Activated T-helper 17 cell treated with anti-CD3 and anti-CD28 coated beads, Interleukin-2, amount 50 U/mL, for 72 hours (primary cell): Measurements from ENCODE around the gene USP12. TPM values are rescaled to one million over a fixed set of nuclear protein-coding genes. Genes with fewer than 3 reads are reported as not detected.

ENCODE experiments used
- ATAC-seq: fragments of 150-1000 bp; cut with Tn5 transposase; replicated peaks from 2 replicates; pipeline ENCODE4 v1.10.0; 2021; ENCODE audit warnings: mild to moderate bottlenecking, moderate library complexity
- H3K27ac Mint-ChIP-seq: one replicate; pipeline ENCODE4 v1.8.0; 2022; ENCODE audit warnings: mixed read lengths
- H3K27me3 Mint-ChIP-seq: one replicate; pipeline ENCODE4 v1.8.0; 2022; ENCODE audit warnings: mixed read lengths
- H3K36me3 Mint-ChIP-seq: one replicate; pipeline ENCODE4 v1.8.0; 2022; ENCODE audit warnings: low read depth, mild to moderate bottlenecking, mixed read lengths
- H3K4me1 Mint-ChIP-seq: one replicate; pipeline ENCODE4 v1.8.0; 2022; ENCODE audit warnings: mixed read lengths
- H3K4me3 Mint-ChIP-seq: one replicate; pipeline ENCODE4 v1.8.0; 2022; ENCODE audit warnings: mild to moderate bottlenecking, mixed read lengths
- H3K9me3 Mint-ChIP-seq: one replicate; pipeline ENCODE4 v1.8.0; 2022; ENCODE audit warnings: mixed read lengths
- total RNA-seq, 2 donors: library from RNA; stranded (reverse); gene quantifications; one replicate each; pipeline ENCODE4 v1.2.3, GENCODE V29; 2022

The USP12 gene
- total RNA-seq, 2 donors from 2014 or later, result 65.6 to 77.2 TPM

DNA sequence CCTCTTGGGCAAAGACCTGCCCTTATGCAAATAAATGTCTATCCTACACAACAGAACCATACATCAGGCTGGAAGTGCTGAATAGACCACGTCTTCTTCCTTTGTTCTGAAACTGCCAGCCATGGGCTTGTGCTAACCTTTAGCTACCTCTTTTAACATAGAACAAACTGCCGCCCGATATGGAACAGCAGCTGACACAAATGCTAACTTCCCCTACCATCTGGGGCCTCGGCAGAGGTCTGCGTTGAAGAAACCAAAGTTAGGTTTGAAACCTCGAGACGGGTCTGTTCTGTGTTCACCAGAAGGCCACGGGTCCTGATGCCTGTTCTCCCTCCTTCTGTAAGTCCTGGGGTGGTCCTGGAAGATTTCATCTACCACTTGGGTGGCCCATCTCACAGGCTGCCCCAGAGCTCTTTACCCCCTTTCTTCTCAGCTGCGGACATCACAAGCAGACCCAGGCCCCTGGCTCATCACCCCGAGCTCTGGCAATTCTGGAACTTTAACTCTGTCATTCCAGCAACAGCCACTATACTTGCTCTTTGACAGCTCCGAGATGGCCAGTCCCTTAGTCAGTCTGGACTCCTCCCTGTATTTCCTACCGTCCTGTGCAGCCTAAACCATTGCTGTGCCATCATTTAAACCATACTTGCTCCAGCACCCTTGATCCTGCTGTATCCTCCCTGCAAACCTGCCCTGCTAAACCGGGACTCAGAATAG, 146.7 kb downstream of the USP12 start:
- Mint-ChIP-seq H3K9me3 (no peaks in the 10 kb centered on the region), H3K36me3 (no peaks in the 10 kb centered on the region), H3K4me1 (peaks cover 4% of the 10 kb centered on the region), H3K27ac (no peak overlapping the region), H3K4me3 (no peak overlapping the region), H3K27me3 (peaks cover 33% of the 10 kb centered on the region)
- ATAC-seq, result no peak

- Mint-ChIP-seq H3K9me3 (no peaks in the 10 kb centered on the region), H3K36me3 (no peaks in the 10 kb centered on the region), H3K4me3 (no peak overlapping the region), H3K27ac (no peak overlapping the region), H3K27me3 (peaks cover 33% of the 10 kb centered on the region), H3K4me1 (peaks cover 4% of the 10 kb centered on the region)
- ATAC-seq, result no peak
Measured at GRCh38 chr13:27024074-27024461, 147.5 kb downstream of the USP12 start.

DNA sequence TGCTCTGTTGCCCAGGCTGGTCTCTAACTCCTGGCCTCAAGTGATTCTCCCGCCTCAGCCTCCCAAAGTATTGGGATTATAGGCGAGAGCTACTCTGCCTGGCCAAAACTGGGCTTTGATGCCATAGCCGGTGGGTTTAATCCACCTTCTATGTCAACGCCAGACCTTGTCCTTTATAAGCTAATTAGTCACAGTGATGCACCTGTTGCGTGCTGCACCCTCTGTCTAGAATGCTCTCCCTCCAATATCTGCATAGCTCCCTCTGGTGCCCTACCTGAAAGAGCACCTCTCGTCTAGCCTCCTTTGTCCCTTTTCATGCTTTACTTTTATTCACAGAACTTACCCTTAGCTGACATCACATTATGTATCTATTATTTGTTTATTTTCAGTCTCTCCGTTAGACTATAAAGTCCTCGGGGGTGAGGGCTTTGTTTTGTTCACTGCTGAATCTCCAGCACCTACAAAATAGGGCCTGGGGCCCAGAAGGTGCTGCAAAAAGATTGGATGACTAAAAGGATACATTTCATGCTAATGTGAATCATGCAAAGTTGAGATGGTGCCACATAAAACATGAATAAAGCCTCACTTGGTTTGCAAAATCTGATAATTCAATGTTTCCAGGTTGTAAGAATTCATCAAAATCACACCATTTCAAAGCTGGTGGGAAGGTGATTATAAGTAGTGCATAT, 148.1 kb downstream of the USP12 start:
- H3K36me3 Mint-ChIP-seq, result no peaks in the 10 kb centered on the region
- peaks cover 32% of the 10 kb centered on the region for H3K27me3 Mint-ChIP-seq
- H3K9me3 Mint-ChIP-seq, result no peaks in the 10 kb centered on the region
- ATAC-seq, result no peak
- H3K4me1 Mint-ChIP-seq, result peaks cover 4% of the 10 kb centered on the region
- H3K27ac Mint-ChIP-seq, result peak overlapping the region; percentile 6
- no peak overlapping the region for H3K4me3 Mint-ChIP-seq

- peak; percentile 92 for ATAC-seq
- Mint-ChIP-seq H3K9me3 (no peaks in the 10 kb centered on the region), H3K27me3 (peaks cover 32% of the 10 kb centered on the region), H3K36me3 (no peaks in the 10 kb centered on the region), H3K4me3 (no peak overlapping the region), H3K4me1 (peaks cover 4% of the 10 kb centered on the region), H3K27ac (peak overlapping the region; percentile 37)
Measured at GRCh38 chr13:27022571-27023311, 148.9 kb downstream of the USP12 start.

- Mint-ChIP-seq H3K4me3 (no peak overlapping the region), H3K27ac (no peak overlapping the region), H3K9me3 (no peaks in the 10 kb centered on the region), H3K4me1 (no peaks in the 10 kb centered on the region), H3K36me3 (no peaks in the 10 kb centered on the region), H3K27me3 (peaks cover 17% of the 10 kb centered on the region)
- no peak for ATAC-seq
Measured at GRCh38 chr13:27020415-27020814, 151.2 kb downstream of the USP12 start.

DNA sequence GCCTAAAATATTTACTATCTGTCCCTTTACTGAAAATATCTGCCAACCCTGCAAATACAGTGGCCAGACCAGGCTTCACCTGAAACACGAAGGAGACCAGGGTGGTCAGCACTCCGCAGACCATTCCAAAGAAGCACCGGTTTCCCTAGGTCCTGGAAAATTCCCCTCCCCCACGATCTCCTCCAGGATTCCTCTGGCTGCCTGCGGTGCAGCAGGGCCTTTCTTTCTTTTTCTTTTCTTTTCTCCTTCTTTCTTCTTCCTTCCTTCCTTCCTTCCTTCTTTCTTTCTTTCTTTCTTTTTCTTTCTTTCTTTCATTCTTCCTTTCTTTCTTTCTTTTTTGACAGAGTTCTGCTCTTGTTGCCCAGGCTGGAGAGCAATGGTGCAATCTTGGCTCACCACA, 152.7 kb downstream of the USP12 start:
- no peak for ATAC-seq
- peaks cover 15% of the 10 kb centered on the region for H3K27me3 Mint-ChIP-seq
- peak overlapping the region; percentile 45 for H3K27ac Mint-ChIP-seq
- no peak overlapping the region for H3K4me3 Mint-ChIP-seq
- no peaks in the 10 kb centered on the region for H3K9me3 Mint-ChIP-seq
- H3K36me3 Mint-ChIP-seq, result no peaks in the 10 kb centered on the region
- no peaks in the 10 kb centered on the region for H3K4me1 Mint-ChIP-seq

GRCh38 chr13:27018344-27018861, 153.2 kb downstream of the USP12 start:
- Mint-ChIP-seq H3K4me1 (no peaks in the 10 kb centered on the region), H3K36me3 (no peaks in the 10 kb centered on the region), H3K27ac (no peak overlapping the region), H3K4me3 (no peak overlapping the region), H3K27me3 (peaks cover 15% of the 10 kb centered on the region), H3K9me3 (no peaks in the 10 kb centered on the region)
- ATAC-seq, result no peak

- H3K36me3 Mint-ChIP-seq, result no peaks in the 10 kb centered on the region
- no peaks in the 10 kb centered on the region for H3K9me3 Mint-ChIP-seq
- H3K4me3 Mint-ChIP-seq, result no peak overlapping the region
- ATAC-seq, result no peak
- H3K27ac Mint-ChIP-seq, result no peak overlapping the region
- peaks cover 9% of the 10 kb centered on the region for H3K4me1 Mint-ChIP-seq
- peaks cover 15% of the 10 kb centered on the region for H3K27me3 Mint-ChIP-seq
Measured at GRCh38 chr13:27016875-27017274, 154.7 kb downstream of the USP12 start.

Other genes with a start within 250 kb of the USP12 start
- 1,000 to 10,000 TPM; 1,350 to 1,709 TPM for gene RPL21, start 79.7 kb upstream of the USP12 start, total RNA-seq
- gene RASL11A, start 99.0 kb upstream of the USP12 start, total RNA-seq, result 1 to 10 TPM; 3.5 to 5.5 TPM